WERI-Rb-1 (cell line): ENCODE data around the gene NUMB.

Source experiments
- DNase-seq: peaks from one replicate; pipeline ENCODE4 v3.0.0-alpha.2; 2020
- H3K27ac ChIP-seq: fragments of 250-450 bp; sonication (Bioruptor Pico); 2 replicates; pipeline ENCODE4 v1.5.1; 2020; ENCODE audit warnings: mild to moderate bottlenecking, moderate library complexity
- H3K27me3 ChIP-seq: fragments of 250-450 bp; sonication (Bioruptor Pico); 2 replicates; pipeline ENCODE4 v1.5.1; 2021; ENCODE audit warnings: mild to moderate bottlenecking, low read depth, moderate library complexity; ENCODE audit not compliant: insufficient read depth, severe bottlenecking
- H3K36me3 ChIP-seq: fragments of 250-450 bp; sonication (Bioruptor Pico); 2 replicates; pipeline ENCODE4 v1.5.1; 2020; ENCODE audit warnings: mild to moderate bottlenecking, moderate library complexity
- H3K4me3 ChIP-seq: 2 replicates; pipeline ENCODE4 v1.5.1; 2011; ENCODE audit warnings: low read depth, mild to moderate bottlenecking, control low read depth, low read length
- H3K9me3 ChIP-seq: fragments of 250-450 bp; sonication (Bioruptor Pico); 2 replicates; pipeline ENCODE4 v1.5.1; 2021; ENCODE audit warnings: mild to moderate bottlenecking, moderate library complexity; ENCODE audit not compliant: severe bottlenecking
- CTCF ChIP-seq: IDR thresholded peaks from 2 replicates; pipeline ENCODE4 v1.5.1; 2011; ENCODE audit warnings: low read depth, mild to moderate bottlenecking, control low read depth, inconsistent platforms, low read length

The NUMB gene

GRCh38 chr14:73245480-73246325 lies 212.6 kb downstream of the NUMB start:
- H3K27ac ChIP-seq = no peak overlapping the region
- no peak for DNase-seq
- H3K9me3 ChIP-seq = no peaks in the 10 kb centered on the region
- H3K27me3 ChIP-seq = no peaks in the 10 kb centered on the region
- no peaks in the 10 kb centered on the region for H3K36me3 ChIP-seq
- no peak for TF ChIP-seq CTCF
- H3K4me3 ChIP-seq = no peak overlapping the region

- no peak overlapping the region for H3K4me3 ChIP-seq
- no peaks in the 10 kb centered on the region for H3K9me3 ChIP-seq
- no peak for TF ChIP-seq CTCF
- no peaks in the 10 kb centered on the region for H3K36me3 ChIP-seq
- DNase-seq = no peak
- no peaks in the 10 kb centered on the region for H3K27me3 ChIP-seq
- no peak overlapping the region for H3K27ac ChIP-seq
Observed at GRCh38 chr14:73244541-73245290, 213.6 kb downstream of the NUMB start.

GRCh38 chr14:73243748-73244147 lies 214.6 kb downstream of the NUMB start:
- Histone ChIP-seq H3K27me3 (no peaks in the 10 kb centered on the region), H3K36me3 (no peaks in the 10 kb centered on the region), H3K27ac (no peak overlapping the region), H3K9me3 (no peaks in the 10 kb centered on the region), H3K4me3 (no peak overlapping the region)
- DNase-seq = no peak
- TF ChIP-seq CTCF = no peak

- no peak overlapping the region for H3K4me3 ChIP-seq
- H3K27ac ChIP-seq = no peak overlapping the region
- H3K36me3 ChIP-seq = no peaks in the 10 kb centered on the region
- no peak for DNase-seq
- H3K9me3 ChIP-seq = no peaks in the 10 kb centered on the region
- H3K27me3 ChIP-seq = no peaks in the 10 kb centered on the region
- no peak for TF ChIP-seq CTCF
Observed at GRCh38 chr14:73243341-73243740, 215.0 kb downstream of the NUMB start.

- Histone ChIP-seq H3K4me3 (no peak overlapping the region), H3K9me3 (no peaks in the 10 kb centered on the region), H3K27ac (no peak overlapping the region), H3K27me3 (no peaks in the 10 kb centered on the region), H3K36me3 (no peaks in the 10 kb centered on the region)
- TF ChIP-seq CTCF = no peak
- DNase-seq = no peak
Observed at GRCh38 chr14:73242357-73242901, 215.9 kb downstream of the NUMB start.
